ENCODE measurements around the gene ARHGAP36.

ARHGAP36 gene

DNA sequence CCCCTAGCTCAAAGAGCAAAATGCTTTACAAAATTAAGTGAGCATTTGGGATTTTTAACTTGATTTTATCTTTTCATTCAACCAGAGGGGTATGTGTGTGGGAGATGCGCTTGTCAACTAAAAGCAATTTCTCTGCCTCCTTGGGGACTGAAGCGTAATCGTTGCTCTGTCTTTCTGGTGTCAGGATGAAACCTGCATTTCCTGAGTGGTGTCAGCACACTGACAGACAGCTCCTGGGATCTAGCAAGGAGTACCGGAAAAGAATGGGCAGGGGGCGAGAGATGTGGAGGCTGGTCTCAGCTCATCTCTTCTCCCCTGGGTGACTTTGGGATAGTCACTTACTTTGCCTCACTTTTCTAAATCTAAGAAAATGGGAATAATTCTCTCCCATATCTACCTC, 5.1 kb upstream of the ARHGAP36 start:
- H3K27me3 ChIP-seq (ENCODE audit: control insufficient read depth, insufficient read depth, low read length, poor library complexity, severe bottlenecking) = peaks cover 14% of the 10 kb centered on the region
- no peaks in the 10 kb centered on the region for H3K36me3 ChIP-seq (ENCODE audit: control insufficient read depth, insufficient read depth, low read length)
- H3K9me3 ChIP-seq (ENCODE audit: control insufficient read depth, low read length) = no peaks in the 10 kb centered on the region
- WGBS, 2 experiments = 87 to 94% methylated on average over 5 of the region's 5 CpGs
- H3K27ac ChIP-seq (ENCODE audit: insufficient read depth, low read depth, low read length, poor library complexity, severe bottlenecking) = no peak overlapping the region
- H3K4me3 ChIP-seq (ENCODE audit: insufficient read depth, low read depth, low read length) = no peak overlapping the region
- H3K4me1 ChIP-seq (ENCODE audit: control insufficient read depth, insufficient read depth, low read length) = no peaks in the 10 kb centered on the region

DNA sequence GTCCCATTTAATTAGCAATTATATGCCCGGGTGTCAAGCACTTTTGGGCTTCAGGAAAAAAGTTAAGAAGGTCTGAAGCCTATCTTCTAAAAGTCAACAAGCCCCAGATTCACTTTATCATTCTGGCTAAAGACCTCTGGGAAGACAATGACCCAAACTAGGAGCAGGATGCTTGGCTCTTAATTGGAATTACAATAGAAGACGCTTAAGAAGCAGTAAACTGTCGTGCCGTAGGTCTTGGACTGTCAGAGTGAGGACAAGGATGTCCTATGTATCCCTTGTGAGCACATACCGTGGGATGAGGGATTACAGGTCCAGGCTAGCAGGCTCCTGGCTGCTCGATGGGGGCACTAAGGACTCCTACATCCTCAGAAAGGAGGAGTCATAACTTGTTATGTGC, 3.2 kb upstream of the ARHGAP36 start:
- H3K4me1 ChIP-seq (ENCODE audit: control insufficient read depth, insufficient read depth, low read length) = no peaks in the 10 kb centered on the region
- H3K27ac ChIP-seq (ENCODE audit: insufficient read depth, low read depth, low read length, poor library complexity, severe bottlenecking) = no peak overlapping the region
- H3K36me3 ChIP-seq (ENCODE audit: control insufficient read depth, insufficient read depth, low read length) = no peaks in the 10 kb centered on the region
- no peak overlapping the region for H3K4me3 ChIP-seq (ENCODE audit: insufficient read depth, low read depth, low read length)
- H3K9me3 ChIP-seq (ENCODE audit: control insufficient read depth, low read length) = no peaks in the 10 kb centered on the region
- H3K27me3 ChIP-seq (ENCODE audit: control insufficient read depth, insufficient read depth, low read length, poor library complexity, severe bottlenecking) = peaks cover 30% of the 10 kb centered on the region
- WGBS, 2 experiments = 41% methylated on average over 6 of the region's 6 CpGs

DNA sequence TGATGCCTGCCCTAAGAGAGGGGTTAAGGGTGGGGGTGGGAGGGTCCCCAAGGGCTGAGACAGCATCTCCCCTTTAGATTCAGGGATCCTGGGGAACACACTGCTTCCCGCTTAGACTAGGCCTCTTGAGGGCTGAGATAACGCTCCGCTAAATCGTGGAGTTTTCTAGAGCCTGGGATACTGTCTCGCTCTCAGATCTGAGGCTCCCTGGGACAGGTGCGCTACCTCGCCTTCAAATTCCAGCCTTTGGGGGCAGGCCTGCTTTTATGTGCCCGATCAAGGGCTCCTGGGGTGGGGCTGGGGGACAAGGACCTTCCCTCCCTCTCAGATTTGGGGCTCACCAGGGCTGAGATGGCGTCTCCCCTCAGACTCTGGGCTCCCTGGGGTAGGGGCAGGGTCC, 440 bp upstream of the ARHGAP36 start:
- H3K4me1 ChIP-seq (ENCODE audit: control insufficient read depth, insufficient read depth, low read length) = no peaks in the 10 kb centered on the region
- no peaks in the 10 kb centered on the region for H3K9me3 ChIP-seq (ENCODE audit: control insufficient read depth, low read length)
- no peaks in the 10 kb centered on the region for H3K36me3 ChIP-seq (ENCODE audit: control insufficient read depth, insufficient read depth, low read length)
- 39 to 65% methylated on average over 8 to 9 of the region's 9 CpGs for WGBS, 2 experiments
- no peak overlapping the region for H3K27ac ChIP-seq (ENCODE audit: insufficient read depth, low read depth, low read length, poor library complexity, severe bottlenecking)
- no peak overlapping the region for H3K4me3 ChIP-seq (ENCODE audit: insufficient read depth, low read depth, low read length)
- H3K27me3 ChIP-seq (ENCODE audit: control insufficient read depth, insufficient read depth, low read length, poor library complexity, severe bottlenecking) = peaks cover 30% of the 10 kb centered on the region

DNA sequence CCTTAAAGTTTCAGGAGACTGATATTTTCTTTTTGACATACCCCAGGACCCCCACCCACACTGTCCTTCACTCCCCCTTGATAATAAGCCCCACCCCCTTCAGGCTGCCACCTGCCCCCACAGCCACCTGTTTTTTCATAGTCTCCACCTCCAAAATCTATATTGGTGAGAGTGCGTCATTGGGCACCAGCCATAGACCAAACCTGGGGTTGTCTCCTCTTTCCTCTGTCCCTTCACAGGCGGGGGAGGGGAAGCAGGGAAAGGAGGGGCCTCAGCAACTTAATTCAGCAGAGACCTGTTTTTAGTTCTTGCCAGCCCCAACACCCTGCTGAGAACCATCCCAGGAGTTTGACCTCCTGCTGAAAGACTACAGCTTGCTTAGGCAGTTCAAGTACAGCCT, 1.1 kb downstream of the ARHGAP36 start:
- H3K36me3 ChIP-seq (ENCODE audit: control insufficient read depth, insufficient read depth, low read length) = no peaks in the 10 kb centered on the region
- H3K4me1 ChIP-seq (ENCODE audit: control insufficient read depth, insufficient read depth, low read length) = no peaks in the 10 kb centered on the region
- H3K4me3 ChIP-seq (ENCODE audit: insufficient read depth, low read depth, low read length) = no peak overlapping the region
- 44 to 59% methylated on average over 2 of the region's 2 CpGs for WGBS, 2 experiments
- no peak overlapping the region for H3K27ac ChIP-seq (ENCODE audit: insufficient read depth, low read depth, low read length, poor library complexity, severe bottlenecking)
- no peaks in the 10 kb centered on the region for H3K9me3 ChIP-seq (ENCODE audit: control insufficient read depth, low read length)
- H3K27me3 ChIP-seq (ENCODE audit: control insufficient read depth, insufficient read depth, low read length, poor library complexity, severe bottlenecking) = peaks cover 30% of the 10 kb centered on the region

DNA sequence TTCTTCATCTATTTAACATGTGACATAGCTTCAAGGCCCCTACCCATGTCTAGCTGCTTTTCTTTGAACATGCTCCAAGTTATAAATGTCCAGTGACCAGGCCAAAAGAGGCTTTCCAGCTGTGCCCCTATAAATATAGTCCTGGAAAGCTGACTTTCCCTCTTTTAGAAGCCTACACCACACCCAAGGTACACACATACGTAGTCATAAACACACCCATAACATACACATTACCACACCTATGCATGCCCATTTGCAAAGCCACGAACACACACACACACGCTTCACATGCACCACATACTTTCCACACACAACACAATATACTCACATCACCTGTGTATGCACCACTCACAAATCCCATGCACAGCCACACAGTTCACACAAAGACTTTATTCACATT, 2.0 kb downstream of the ARHGAP36 start:
- WGBS, 2 experiments = 90 to 94% methylated on average over 3 of the region's 3 CpGs
- Histone ChIP-seq H3K27me3 (ENCODE audit: control insufficient read depth, insufficient read depth, low read length, poor library complexity, severe bottlenecking) (peaks cover 30% of the 10 kb centered on the region), H3K9me3 (ENCODE audit: control insufficient read depth, low read length) (no peaks in the 10 kb centered on the region), H3K36me3 (ENCODE audit: control insufficient read depth, insufficient read depth, low read length) (no peaks in the 10 kb centered on the region), H3K4me3 (ENCODE audit: insufficient read depth, low read depth, low read length) (no peak overlapping the region), H3K4me1 (ENCODE audit: control insufficient read depth, insufficient read depth, low read length) (no peaks in the 10 kb centered on the region), H3K27ac (ENCODE audit: insufficient read depth, low read depth, low read length, poor library complexity, severe bottlenecking) (no peak overlapping the region)

DNA sequence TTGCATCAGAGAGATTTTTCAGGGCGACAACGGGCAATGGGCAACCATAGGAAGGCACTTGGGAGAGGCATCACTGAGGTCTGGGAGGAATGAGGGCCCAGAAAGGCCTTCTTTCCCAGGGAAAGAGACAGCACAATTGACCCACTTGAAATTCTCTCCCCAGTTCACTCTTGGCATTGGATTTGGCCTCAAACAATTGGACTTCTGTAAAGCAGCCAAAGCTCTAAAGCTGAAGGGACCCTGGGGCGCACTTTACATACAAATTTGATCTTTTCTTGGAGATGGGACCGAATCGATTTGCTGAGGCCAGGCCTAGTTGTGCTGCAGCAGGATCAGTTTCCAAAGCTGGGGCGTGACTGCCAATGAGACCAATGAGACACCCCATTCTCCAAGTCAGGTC, 3.2 kb downstream of the ARHGAP36 start:
- Histone ChIP-seq H3K27me3 (ENCODE audit: control insufficient read depth, insufficient read depth, low read length, poor library complexity, severe bottlenecking) (peaks cover 30% of the 10 kb centered on the region), H3K27ac (ENCODE audit: insufficient read depth, low read depth, low read length, poor library complexity, severe bottlenecking) (no peak overlapping the region), H3K4me3 (ENCODE audit: insufficient read depth, low read depth, low read length) (no peak overlapping the region), H3K4me1 (ENCODE audit: control insufficient read depth, insufficient read depth, low read length) (no peaks in the 10 kb centered on the region), H3K36me3 (ENCODE audit: control insufficient read depth, insufficient read depth, low read length) (no peaks in the 10 kb centered on the region), H3K9me3 (ENCODE audit: control insufficient read depth, low read length) (no peaks in the 10 kb centered on the region)
- 87 to 93% methylated on average over 6 of the region's 6 CpGs for WGBS, 2 experiments

DNA sequence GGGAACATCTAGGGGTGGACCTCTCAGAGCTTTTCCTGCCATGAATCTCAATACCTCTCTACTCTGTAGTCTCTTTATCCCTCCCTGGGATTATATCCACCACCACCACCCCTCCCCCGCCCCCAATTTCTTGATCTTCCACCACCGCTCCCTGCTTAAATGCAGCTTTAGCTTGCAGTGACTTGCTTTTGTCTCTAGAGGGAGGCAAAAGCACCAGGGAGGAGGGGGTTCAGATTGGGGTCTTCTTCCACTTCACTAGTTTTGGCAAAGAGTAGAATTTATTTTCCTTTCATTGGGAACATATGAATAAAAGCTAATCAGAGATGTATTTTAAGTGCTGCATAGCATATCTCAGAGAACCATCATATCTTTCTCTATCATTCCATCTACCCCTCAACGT, 5.5 kb downstream of the ARHGAP36 start:
- Histone ChIP-seq H3K9me3 (ENCODE audit: control insufficient read depth, low read length) (no peaks in the 10 kb centered on the region), H3K4me1 (ENCODE audit: control insufficient read depth, insufficient read depth, low read length) (no peaks in the 10 kb centered on the region), H3K27me3 (ENCODE audit: control insufficient read depth, insufficient read depth, low read length, poor library complexity, severe bottlenecking) (peaks cover 29% of the 10 kb centered on the region), H3K36me3 (ENCODE audit: control insufficient read depth, insufficient read depth, low read length) (no peaks in the 10 kb centered on the region), H3K4me3 (ENCODE audit: insufficient read depth, low read depth, low read length) (no peak overlapping the region), H3K27ac (ENCODE audit: insufficient read depth, low read depth, low read length, poor library complexity, severe bottlenecking) (no peak overlapping the region)
- 33% methylated on average over 3 of the region's 3 CpGs; no CpG with 5 or more reads in 1 of the 2 experiments for WGBS, 2 experiments

DNA sequence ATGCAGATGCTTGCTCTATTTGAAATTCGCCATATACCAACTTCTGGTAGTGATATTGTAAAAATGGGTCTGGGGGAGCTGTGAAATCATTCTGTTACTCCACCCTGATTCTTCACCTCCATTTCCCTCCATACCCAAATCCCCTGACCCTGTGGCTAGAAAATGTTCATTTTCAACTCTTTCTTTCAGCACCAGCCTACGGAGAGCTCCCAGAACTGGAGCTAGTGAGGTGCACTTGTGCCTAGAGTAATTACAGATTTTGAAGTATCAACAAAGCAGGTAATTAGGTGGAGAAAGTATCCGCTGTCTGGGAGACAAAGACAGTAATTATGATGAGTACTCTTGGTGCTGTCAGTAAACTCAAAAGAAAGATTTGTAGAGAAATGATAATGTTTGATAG, 8.1 kb downstream of the ARHGAP36 start:
- H3K36me3 ChIP-seq (ENCODE audit: control insufficient read depth, insufficient read depth, low read length) = no peaks in the 10 kb centered on the region
- no peak overlapping the region for H3K27ac ChIP-seq (ENCODE audit: insufficient read depth, low read depth, low read length, poor library complexity, severe bottlenecking)
- no peak overlapping the region for H3K4me3 ChIP-seq (ENCODE audit: insufficient read depth, low read depth, low read length)
- WGBS, 2 experiments = 77 to 98% methylated on average over 3 of the region's 3 CpGs
- no peaks in the 10 kb centered on the region for H3K9me3 ChIP-seq (ENCODE audit: control insufficient read depth, low read length)
- no peaks in the 10 kb centered on the region for H3K4me1 ChIP-seq (ENCODE audit: control insufficient read depth, insufficient read depth, low read length)
- H3K27me3 ChIP-seq (ENCODE audit: control insufficient read depth, insufficient read depth, low read length, poor library complexity, severe bottlenecking) = peaks cover 43% of the 10 kb centered on the region

DNA sequence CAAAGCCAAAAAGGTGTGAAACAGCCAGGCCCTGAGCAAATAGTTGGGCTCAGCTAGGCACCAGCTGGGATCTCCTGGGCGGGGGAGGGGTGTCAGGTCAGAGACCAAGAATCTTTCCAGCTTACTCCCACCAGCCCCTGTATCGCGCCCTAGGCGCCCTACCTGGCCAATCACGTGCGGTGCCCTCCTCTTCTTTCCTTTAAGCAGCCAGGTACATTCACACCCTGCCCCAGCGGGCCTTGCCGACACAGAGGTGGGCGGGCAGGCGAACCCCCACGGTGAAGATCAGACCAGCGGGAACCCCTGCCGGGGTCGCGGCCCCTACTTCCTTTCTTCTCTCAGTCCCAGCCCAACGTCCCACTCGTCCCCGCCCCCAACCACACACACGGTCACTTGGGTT, 9.1 kb downstream of the ARHGAP36 start:
- H3K4me1 ChIP-seq (ENCODE audit: control insufficient read depth, insufficient read depth, low read length) = no peaks in the 10 kb centered on the region
- no peaks in the 10 kb centered on the region for H3K9me3 ChIP-seq (ENCODE audit: control insufficient read depth, low read length)
- H3K36me3 ChIP-seq (ENCODE audit: control insufficient read depth, insufficient read depth, low read length) = no peaks in the 10 kb centered on the region
- 1% methylated on average over 19 of the region's 19 CpGs for WGBS, 2 experiments
- H3K27ac ChIP-seq (ENCODE audit: insufficient read depth, low read depth, low read length, poor library complexity, severe bottlenecking) = no peak overlapping the region
- H3K27me3 ChIP-seq (ENCODE audit: control insufficient read depth, insufficient read depth, low read length, poor library complexity, severe bottlenecking) = peaks cover 53% of the 10 kb centered on the region
- no peak overlapping the region for H3K4me3 ChIP-seq (ENCODE audit: insufficient read depth, low read depth, low read length)

DNA sequence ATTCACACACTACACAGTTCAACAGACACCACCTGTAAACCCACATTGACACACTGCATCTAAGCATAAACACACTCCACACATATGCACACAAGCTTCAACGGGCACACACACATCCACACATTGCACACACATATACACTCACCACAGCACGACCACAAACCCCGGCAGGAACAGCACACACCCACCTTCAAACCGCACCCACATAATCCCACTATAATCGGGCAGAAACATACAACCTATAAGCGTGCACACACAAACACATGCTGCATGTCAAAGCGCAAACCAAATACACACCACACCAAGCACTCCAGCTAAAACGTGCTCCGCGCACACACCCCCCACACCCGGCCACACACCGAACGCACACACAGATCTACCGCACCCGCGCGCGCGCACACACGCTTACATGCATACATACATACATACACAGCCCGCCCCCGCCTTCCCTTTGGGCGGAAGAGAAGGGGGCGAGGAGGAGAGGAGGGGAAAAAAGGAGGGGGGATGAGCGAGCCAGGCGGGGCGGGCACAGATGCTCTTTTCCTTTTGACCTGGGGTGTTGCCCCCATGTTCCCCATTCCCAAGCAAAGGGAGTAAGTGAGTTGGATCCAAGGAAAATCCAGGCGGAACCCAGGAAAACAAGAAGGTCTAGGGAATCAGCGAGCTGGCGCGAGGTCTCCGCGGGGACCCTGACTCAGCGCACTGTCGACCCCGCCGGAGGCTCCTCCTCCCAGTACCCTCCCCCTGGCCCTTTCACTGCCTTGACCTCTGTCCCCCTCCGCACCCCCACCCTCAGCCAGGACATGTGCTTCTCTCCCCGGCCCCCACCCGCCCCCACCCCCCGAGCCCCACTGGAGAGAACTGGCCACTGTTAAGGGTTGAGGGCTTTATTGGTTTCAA, 9.9 kb downstream of the ARHGAP36 start:
- Histone ChIP-seq H3K4me3 (ENCODE audit: insufficient read depth, low read depth, low read length) (peak overlapping the region; percentile 29), H3K4me1 (ENCODE audit: control insufficient read depth, insufficient read depth, low read length) (no peaks in the 10 kb centered on the region), H3K9me3 (ENCODE audit: control insufficient read depth, low read length) (no peaks in the 10 kb centered on the region), H3K27me3 (ENCODE audit: control insufficient read depth, insufficient read depth, low read length, poor library complexity, severe bottlenecking) (peaks cover 62% of the 10 kb centered on the region), H3K27ac (ENCODE audit: insufficient read depth, low read depth, low read length, poor library complexity, severe bottlenecking) (no peak overlapping the region), H3K36me3 (ENCODE audit: control insufficient read depth, insufficient read depth, low read length) (no peaks in the 10 kb centered on the region)
- 0 to 1% methylated on average over 28 to 35 of the region's 41 CpGs for WGBS, 2 experiments
